ENCODE measurements around the gene EPN1.
A peak's percentile ranks its signal among the peaks of the same experiment; 100 is the strongest.

Gene EPN1

GRCh38 chr19:55674841-55675660, at the start of gene EPN1:
Gene EPN1 (plus strand): TSS chr19:55675226. CDS start chr19:55678628, 3,402 bp downstream.
- peak; percentile 98 for DNase-seq

- no peak for DNase-seq
Measured at GRCh38 chr19:55626350-55626749, 48.7 kb upstream of the EPN1 start.

GRCh38 chr19:55632463-55632834, 42.6 kb upstream of the EPN1 start:
- DNase-seq = peak; percentile 95

GRCh38 chr19:55633861-55634260, 41.2 kb upstream of the EPN1 start:
- no peak for DNase-seq

- DNase-seq = no peak
Measured at GRCh38 chr19:55635334-55635717, 39.7 kb upstream of the EPN1 start.

- DNase-seq = no peak
Measured at GRCh38 chr19:55635856-55636440, 39.1 kb upstream of the EPN1 start.

- DNase-seq = no peak
Measured at GRCh38 chr19:55636723-55637122, 38.3 kb upstream of the EPN1 start.

GRCh38 chr19:55637534-55637933, 37.5 kb upstream of the EPN1 start:
- no peak for DNase-seq

GRCh38 chr19:55638864-55639359, 36.1 kb upstream of the EPN1 start:
- peak; percentile 60 for DNase-seq

- peak; percentile 96 for DNase-seq
Measured at GRCh38 chr19:55640043-55640576, 34.9 kb upstream of the EPN1 start.

GRCh38 chr19:55640577-55641425, 34.2 kb upstream of the EPN1 start, which contains the start of gene ZNF580:
Gene ZNF580 (plus strand): TSS chr19:55641002. CDS start chr19:55642509, 1,507 bp downstream.
- peak; percentile 80 for DNase-seq

- peak; percentile 51 for DNase-seq
Measured at GRCh38 chr19:55641426-55642152, 33.4 kb upstream of the EPN1 start.

- DNase-seq = peak; percentile 71
Measured at GRCh38 chr19:55642153-55643002, 32.6 kb upstream of the EPN1 start.

- DNase-seq = peak; percentile 84
Measured at GRCh38 chr19:55643003-55643886, 31.8 kb upstream of the EPN1 start, which contains the start of gene ZNF581. Gene ZNF581 (plus strand): TSS chr19:55643649. CDS start chr19:55644572, 923 bp downstream.

- DNase-seq = peak; percentile 13
Measured at GRCh38 chr19:55643887-55644176, 31.2 kb upstream of the EPN1 start.

- no peak for DNase-seq
Measured at GRCh38 chr19:55644191-55644833, 30.7 kb upstream of the EPN1 start.

- no peak for DNase-seq
Measured at GRCh38 chr19:55644842-55645511, 30.0 kb upstream of the EPN1 start.

GRCh38 chr19:55645512-55645881, 29.5 kb upstream of the EPN1 start:
- no peak for DNase-seq
